Tibial nerve (tissue), 4 donors: ENCODE data around the gene FIGNL1. TPM values are rescaled to one million over a fixed set of nuclear protein-coding genes. Genes with fewer than 3 reads are reported as not detected.

Experiments
- DNase-seq, 2 donors: peaks; one replicate each; pipeline ENCODE4 v3.0.0-alpha.2; 2019; ENCODE audit warnings: low spot score in 2 of 2
- H3K27ac ChIP-seq, 4 donors: fragments of 200-600 bp; sonication (generic) in 3 of 4; one replicate each; pipeline ENCODE4 v1.5.1; 2017 to 2019; ENCODE audit warnings: mild to moderate bottlenecking in 1 of 4
- H3K27me3 ChIP-seq, 2 donors: fragments of 200-600 bp; sonication (generic) in 1 of 2; one replicate each; pipeline versions ENCODE4 v1.5.1 to v1.6.0; 2017 to 2019
- H3K36me3 ChIP-seq, 3 donors: fragments of 200-600 bp; sonication (generic); one replicate each; pipeline ENCODE4 v1.5.1; 2018 to 2019
- H3K4me1 ChIP-seq, 4 donors: fragments of 200-600 bp; sonication (generic) in 3 of 4; one replicate each; pipeline ENCODE4 v1.5.1; 2017 to 2019
- H3K4me3 ChIP-seq, 4 donors: fragments of 200-600 bp; sonication (generic) in 3 of 4; one replicate each; pipeline ENCODE4 v1.5.1; 2017 to 2019; ENCODE audit warnings: mild to moderate bottlenecking in 1 of 4, moderate library complexity in 1 of 4
- H3K9me3 ChIP-seq, 4 donors: fragments of 200-600 bp; sonication (generic) in 3 of 4; one replicate each; pipeline ENCODE4 v1.5.1; 2017 to 2019
- CTCF ChIP-seq, 5 experiments: fragments of 200-600 bp in 3 of 5; fragments of 450-650 bp in 2 of 5; sonication (generic) in 3 of 5; IDR thresholded peaks; one replicate each; pipeline ENCODE4 v1.5.1; 2016 to 2019; ENCODE audit warnings: antibody characterized with exemption in 5 of 5, mild to moderate bottlenecking in 3 of 5, moderate library complexity in 2 of 5
- EP300 ChIP-seq, 2 donors: sonication (generic); formaldehyde crosslinking; IDR thresholded peaks; one replicate each; pipeline ENCODE4 v1.6.1; 2017; ENCODE audit warnings: antibody characterized with exemption in 2 of 2, mild to moderate bottlenecking in 1 of 2
- POLR2A ChIP-seq, 2 donors: fragments of 450-650 bp; IDR thresholded peaks; one replicate each; pipeline ENCODE4 v1.6.1; 2017; ENCODE audit warnings: antibody characterized with exemption in 2 of 2, mild to moderate bottlenecking in 2 of 2, moderate library complexity in 2 of 2
- WGBS, 2 donors: methylation state at CpG; one replicate each; pipeline ENCODE4 v1.1.5; 2018; 5-methylcytosine and 5-hydroxymethylcytosine counted together
- total RNA-seq, 4 donors: library from RNA; depleted of rRNA; stranded (reverse); fragments of >200 nt; gene quantifications; one replicate each; pipeline ENCODE4 v1.1.0, GENCODE V29; 2016

The FIGNL1 gene
- total RNA-seq, 4 donors from 2014 or later: 4.6 to 9.6 (median 6.6) TPM

- H3K9me3 ChIP-seq: no peaks in the 10 kb centered on the region
- H3K27me3 ChIP-seq: no peaks in the 10 kb centered on the region
- no peak overlapping the region for H3K4me3 ChIP-seq
- H3K27ac ChIP-seq: no peak overlapping the region
- no peaks in the 10 kb centered on the region for H3K4me1 ChIP-seq
- H3K36me3 ChIP-seq: no peaks in the 10 kb centered on the region
- no peak for DNase-seq
- TF ChIP-seq POLR2A (IDR thresholded peaks at IDR 0.05): no peak
- no peak for TF ChIP-seq CTCF (IDR thresholded peaks at IDR 0.05)
- no peak for TF ChIP-seq EP300 (IDR thresholded peaks at IDR 0.05)
Measured at GRCh38 chr7:50488379-50488778, 38.2 kb upstream of the FIGNL1 start.

DNA sequence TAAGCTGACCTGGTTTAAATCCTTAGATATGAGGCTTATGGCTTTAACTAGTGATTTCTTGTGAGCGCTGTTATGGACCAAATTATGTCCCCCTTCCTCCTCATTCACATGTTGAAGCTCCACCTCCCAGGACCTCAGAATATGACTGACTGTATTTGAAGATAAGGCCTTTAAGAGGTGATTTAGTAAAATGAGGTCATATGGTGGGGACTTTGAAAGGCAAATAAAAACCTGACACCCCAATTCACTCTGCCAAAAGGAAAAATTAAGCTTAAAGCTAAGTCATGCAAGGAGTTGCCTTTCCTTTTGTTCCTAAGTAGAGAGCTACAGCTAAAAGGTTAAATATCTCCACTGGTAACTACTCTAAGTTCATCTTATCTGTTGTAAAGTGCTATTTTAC lies 36.4 kb upstream of the FIGNL1 start:
- no peaks in the 10 kb centered on the region for H3K36me3 ChIP-seq
- no peaks in the 10 kb centered on the region for H3K4me1 ChIP-seq
- no peaks in the 10 kb centered on the region for H3K27me3 ChIP-seq
- TF ChIP-seq POLR2A (IDR thresholded peaks at IDR 0.05) (no peak), EP300 (IDR thresholded peaks at IDR 0.05) (no peak), CTCF (IDR thresholded peaks at IDR 0.05) (no peak)
- H3K4me3 ChIP-seq: no peak overlapping the region
- H3K27ac ChIP-seq: no peak overlapping the region
- 90 to 95% methylated on average over 1 of the region's 1 CpG for WGBS, 2 donors
- no peak for DNase-seq
- no peaks in the 10 kb centered on the region for H3K9me3 ChIP-seq

GRCh38 chr7:50481867-50482266 lies 31.7 kb upstream of the FIGNL1 start:
- Histone ChIP-seq H3K36me3 (no peaks in the 10 kb centered on the region), H3K27ac (no peak overlapping the region), H3K4me3 (no peak overlapping the region), H3K27me3 (no peaks in the 10 kb centered on the region), H3K4me1 (no peaks in the 10 kb centered on the region), H3K9me3 (no peaks in the 10 kb centered on the region)
- TF ChIP-seq CTCF (IDR thresholded peaks at IDR 0.05) (no peak), EP300 (IDR thresholded peaks at IDR 0.05) (no peak), POLR2A (IDR thresholded peaks at IDR 0.05) (no peak)
- WGBS, 2 donors: 86% methylated on average over 8 of the region's 8 CpGs
- DNase-seq: no peak

GRCh38 chr7:50480797-50481196 lies 30.6 kb upstream of the FIGNL1 start:
- whole genome bisulfite sequencing, 2 donors: 31 to 61% methylated on average over 4 of the region's 4 CpGs
- H3K27me3 ChIP-seq: no peaks in the 10 kb centered on the region
- H3K27ac ChIP-seq: no peak overlapping the region
- DNase-seq: no peak
- TF ChIP-seq EP300 (IDR thresholded peaks at IDR 0.05) (no peak), CTCF (IDR thresholded peaks at IDR 0.05) (no peak), POLR2A (IDR thresholded peaks at IDR 0.05) (no peak)
- no peaks in the 10 kb centered on the region for H3K36me3 ChIP-seq
- no peak overlapping the region for H3K4me3 ChIP-seq
- no peaks in the 10 kb centered on the region for H3K4me1 ChIP-seq
- no peaks in the 10 kb centered on the region for H3K9me3 ChIP-seq

- Histone ChIP-seq H3K4me1 (no peaks in the 10 kb centered on the region), H3K9me3 (no peaks in the 10 kb centered on the region), H3K36me3 (no peaks in the 10 kb centered on the region), H3K27me3 (no peaks in the 10 kb centered on the region), H3K27ac (no peak overlapping the region), H3K4me3 (no peak overlapping the region)
- TF ChIP-seq POLR2A (IDR thresholded peaks at IDR 0.05): no peak
- no peak for TF ChIP-seq EP300 (IDR thresholded peaks at IDR 0.05)
- no peak for TF ChIP-seq CTCF (IDR thresholded peaks at IDR 0.05)
- DNase-seq: no peak
- WGBS, 2 donors: 84 to 86% methylated on average over 7 of the region's 7 CpGs
Measured at GRCh38 chr7:50479743-50480517, 29.8 kb upstream of the FIGNL1 start.
